Stimulated activated CD4-positive, alpha-beta T cell treated with anti-CD3 and anti-CD28 coated beads, Interleukin-2, amount 100 ng/mL, for 4 hours (primary cell): ENCODE data around the gene UPF2.
A peak's percentile ranks its signal among the peaks of the same experiment; 100 is the strongest.

ENCODE experiments used
- DNase-seq: peaks from one replicate; pipeline ENCODE4 v3.0.0-alpha.2; 2020; ENCODE audit warnings: low read depth

The UPF2 gene

DNA sequence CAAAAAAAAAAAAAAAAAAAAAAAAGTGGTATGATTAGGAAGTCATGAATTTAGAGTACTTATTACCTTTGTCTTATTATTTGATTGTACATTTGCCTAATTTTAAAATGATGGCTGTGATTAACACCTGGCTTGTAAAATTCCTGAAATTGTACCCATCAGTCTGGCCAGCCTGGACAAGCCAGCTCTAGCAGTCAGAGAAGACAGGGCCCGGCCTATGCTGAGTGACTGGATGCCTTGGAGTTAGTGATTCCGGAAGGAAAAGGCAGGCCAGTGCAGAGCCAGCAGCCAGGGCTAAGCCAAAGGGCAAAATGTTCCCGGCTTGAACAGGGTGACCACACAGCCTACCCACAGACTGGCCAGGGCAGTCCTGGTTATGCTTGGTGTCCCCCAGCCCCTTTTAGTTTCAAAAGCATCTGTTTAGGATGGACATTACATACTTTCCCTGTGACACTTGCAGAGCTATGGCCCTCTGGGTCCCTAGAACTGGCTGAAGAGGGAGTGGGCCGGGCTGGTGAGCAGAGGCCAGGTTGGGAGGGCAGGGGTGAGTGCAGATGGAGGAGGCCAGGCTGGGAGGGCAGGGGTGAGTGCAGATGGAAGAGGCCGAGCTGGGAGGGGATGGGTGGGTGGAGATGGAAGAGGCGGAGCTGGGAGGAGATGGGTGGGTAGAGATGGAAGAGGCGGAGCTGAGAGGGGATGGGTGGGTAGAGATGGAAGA is 157.7 kb downstream of the UPF2 start:
- DNase-seq: no peak

DNA sequence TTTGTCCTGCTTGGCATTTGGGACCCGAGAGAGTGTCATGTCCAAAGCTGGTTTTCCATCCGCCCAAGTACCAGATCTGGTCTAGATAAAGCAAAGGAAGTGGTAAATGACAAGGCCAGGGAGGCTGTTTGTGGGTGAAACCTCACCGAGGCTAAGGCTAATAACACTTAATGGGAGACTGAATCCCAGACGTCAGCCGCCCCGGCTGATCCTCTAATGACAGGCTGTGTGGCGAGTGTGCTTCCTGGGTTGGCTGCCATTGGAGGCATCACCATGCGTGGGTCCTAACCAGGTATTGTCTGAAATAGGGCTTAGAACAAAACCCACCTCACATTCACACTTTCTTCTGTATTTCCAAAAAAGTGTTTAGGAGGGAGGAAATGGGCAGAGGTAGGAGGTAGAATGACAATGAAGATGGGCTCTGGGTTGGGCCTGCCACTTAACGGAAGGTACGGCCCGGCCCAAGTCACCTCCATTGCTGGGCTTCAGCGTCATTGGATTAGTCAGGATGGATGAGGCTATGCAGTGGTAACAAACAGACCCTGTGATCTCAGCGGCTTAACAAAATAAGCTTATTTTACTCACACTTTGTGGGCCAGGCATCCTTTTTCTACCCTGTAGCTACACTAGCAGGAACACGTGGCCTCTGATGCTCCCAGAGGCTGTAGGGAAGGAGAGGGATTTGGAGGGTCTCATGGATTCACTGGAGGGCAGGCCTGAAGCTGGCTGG is 159.8 kb downstream of the UPF2 start:
- DNase-seq: no peak

DNA sequence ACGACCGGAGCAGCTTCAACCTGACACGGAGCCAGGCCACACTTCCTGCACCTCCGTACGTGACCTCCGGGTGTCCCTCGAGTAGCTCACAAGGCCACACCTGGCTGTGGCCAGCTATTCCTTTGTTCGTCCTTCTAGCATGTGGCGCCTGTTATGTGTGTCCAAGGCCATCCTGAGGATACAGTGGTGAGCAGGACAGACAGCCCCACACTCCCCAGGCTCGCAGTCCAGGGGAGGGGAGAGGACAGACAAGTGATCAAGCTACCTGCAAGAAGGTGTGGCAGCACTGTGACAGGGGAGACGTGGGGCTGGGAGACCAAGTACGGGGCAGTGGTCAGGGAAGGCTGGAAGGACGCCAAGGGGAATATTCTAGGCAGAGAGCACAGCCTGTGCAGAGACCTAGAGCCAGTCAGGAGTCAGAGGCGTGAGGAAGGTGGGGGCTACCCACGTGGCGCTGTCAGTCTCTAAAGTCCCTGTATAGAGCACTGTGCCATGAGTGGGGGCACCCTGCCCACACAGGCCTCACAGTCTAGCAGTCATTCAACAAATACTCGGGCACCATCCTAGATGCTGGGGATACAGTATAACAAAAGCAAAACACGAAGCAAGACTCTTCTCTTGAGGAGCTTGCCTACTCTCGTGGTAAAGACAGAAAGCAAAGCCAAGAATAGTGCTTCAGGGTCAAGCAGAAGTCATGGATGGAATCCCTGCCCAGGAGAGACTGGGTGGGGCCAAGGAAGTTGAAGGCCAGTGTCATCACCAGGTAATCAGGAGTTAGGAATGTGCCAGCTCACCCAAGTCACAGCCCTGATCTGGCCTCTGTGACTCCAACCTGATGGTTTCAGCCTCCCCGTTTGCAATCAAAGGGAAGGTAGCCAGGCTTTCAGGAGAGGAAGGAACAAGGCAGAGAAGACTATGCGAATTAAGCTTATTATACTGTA is 160.9 kb downstream of the UPF2 start:
- no peak for DNase-seq

DNA sequence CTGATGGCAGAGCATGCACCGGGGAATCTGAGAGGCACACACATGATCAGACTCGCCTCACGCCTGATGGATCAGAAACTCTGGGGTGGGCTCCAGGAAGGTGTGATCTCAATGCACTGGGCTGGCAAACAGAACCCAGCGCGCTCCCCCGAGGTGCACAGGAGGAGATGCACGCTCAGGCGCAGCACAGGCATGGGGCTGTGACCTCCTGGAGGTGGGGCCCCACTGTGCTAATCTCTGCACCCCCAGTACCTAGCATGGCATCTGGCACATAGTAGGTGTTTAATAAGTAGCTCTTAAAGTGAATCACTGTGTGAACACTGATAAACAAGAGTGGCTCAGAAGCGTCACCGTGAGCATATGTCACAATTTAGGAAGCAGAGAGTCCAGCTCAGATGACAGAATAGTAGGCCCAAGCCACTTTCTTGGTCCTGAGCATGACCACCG is 161.6 kb downstream of the UPF2 start:
- DNase-seq: no peak

DNA sequence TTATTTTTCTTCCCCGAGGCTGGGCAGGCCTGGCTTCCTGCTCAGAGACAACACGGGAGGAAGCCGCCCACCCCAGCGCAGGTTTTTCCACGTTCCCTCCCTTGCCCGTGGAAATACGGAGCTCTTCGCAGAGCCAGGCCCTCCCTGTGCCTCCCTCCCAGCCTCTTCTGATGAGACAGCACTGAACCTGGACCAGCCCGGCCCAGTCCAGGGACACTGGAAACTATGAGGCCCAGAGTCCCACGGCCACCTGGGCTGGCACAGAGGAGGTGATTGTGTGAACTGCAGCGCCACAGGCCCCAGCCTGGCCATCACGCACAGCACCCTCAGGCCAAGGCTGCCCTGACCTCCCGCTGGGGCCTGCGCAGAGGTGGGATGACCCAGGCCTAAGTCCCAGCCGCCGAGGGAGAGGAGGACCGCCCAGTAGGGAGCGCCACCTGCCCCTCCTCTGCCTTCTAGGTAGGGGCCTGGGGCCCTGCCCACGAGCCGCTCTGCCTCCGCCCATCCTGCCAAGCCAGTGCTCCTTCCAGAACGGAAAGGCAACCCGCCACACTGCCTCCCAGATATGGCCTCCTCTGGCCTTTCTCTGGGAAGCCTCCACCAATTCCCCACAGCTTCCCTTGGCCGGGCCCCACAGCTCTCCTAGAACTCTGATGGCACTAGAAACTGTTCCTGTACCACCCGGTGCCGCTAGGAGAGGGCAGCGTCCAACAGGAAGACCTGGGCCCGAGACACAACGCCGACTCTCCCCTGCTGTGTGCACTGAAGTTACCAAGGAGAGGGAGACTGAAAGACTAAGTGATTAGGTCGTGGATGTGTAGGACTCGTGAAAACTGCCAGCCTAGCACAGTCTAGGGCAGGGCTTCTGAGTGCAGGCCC is 162.2 kb downstream of the UPF2 start:
- no peak for DNase-seq

DNA sequence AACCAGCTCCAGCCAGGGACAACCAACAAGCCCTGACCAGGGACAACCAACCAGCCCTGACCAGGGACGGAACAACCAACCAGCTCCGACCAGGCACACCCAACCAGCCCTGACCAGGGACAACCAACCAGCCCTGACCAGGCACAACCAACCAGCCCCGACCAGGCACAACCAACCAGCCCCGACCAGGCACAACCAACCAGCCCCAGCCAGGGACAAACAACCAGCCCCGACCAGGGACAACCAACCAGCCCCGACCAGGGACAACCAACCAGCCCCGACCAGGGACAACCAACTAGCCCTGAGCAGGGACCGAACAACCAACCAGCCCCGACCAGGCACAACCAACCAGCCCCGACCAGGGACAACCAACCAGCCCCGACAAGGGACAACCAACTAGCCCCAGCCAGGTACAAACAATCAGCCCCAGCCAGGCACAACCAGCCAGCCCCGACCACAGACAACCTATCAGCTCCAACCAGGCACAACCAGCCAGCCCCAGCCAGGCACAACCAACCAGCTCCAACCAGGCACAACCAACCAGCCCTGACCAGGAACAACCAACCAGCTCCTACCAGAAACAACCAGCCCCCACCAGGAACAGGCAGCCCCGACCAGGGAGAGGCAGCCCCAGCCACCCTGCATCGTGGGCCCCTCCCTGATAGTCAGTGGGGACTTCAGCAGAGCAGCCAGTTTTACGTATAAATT is 163.1 kb downstream of the UPF2 start:
- no peak for DNase-seq

DNA sequence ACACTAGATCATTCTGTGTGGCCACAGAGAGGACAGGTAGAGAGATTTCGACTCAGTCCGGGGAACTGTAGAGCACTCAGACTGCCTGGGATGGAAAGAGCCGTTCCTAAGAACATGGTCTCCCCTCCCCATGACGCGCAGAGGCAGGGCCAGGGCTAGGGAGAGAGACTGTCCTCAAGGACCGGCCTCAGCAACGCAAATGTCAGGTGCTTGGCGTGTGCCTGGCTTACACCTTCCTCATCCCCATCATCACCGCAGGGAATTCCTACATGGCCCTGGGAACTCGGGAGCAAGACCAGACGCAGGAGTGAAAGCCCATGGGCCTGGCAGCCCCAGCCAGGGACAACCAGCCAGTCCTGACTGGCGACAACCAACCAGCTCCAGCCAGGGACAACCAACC is 163.8 kb downstream of the UPF2 start:
- no peak for DNase-seq

DNA sequence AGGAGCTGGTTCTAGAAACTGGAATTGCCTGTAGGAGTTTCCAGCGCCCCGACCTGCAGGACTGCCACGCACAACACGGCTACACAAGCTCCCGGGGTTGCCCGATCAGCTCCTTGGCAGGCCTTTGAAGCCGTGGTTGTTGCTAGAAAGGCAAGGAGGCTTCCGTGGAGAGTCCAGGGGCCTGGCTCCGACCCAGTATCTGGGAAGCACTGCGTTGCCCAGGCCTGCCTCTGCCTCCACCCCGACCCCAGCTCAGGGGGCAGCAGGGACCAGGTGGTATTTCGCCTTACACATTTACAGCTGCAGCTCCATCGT is 165.1 kb downstream of the UPF2 start:
- DNase-seq: no peak

DNA sequence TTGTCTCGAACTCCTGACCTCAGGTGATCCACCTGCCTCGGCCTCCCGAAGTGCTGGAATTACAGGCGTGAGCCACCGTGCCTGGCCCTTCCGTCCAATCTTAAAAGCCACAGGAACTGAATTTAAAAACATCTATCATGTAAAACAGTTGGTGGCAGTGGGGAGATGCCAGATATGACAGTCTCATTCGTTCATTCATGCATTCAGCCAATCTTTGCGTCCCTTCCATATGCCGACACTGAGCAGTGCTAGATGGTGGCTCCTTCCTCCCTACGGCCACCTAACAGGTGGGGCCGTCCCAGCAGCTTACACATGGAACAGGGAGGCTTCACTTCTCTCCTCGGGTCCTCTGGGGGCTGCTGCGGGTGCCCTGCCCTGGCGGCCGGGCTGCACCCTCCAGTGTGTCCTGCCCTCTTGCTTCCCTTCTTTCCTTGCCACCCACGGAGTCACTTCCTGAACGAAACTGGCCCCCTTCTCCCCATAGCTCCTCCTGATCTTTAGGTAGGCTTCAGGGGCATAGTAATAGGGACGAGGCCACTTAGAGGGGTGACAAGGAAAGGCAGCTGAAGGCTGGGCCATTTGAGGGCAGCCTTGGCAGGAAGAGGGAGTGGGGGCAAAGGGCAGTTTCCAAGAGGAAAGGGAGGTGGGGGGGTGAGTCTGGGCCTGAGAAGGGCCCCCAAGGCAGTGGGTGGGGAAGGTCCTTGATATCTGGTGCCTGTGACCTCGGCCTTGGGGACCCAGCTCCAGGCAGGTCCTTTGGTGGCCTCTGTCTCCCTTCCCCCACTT is 165.6 kb downstream of the UPF2 start:
- DNase-seq: no peak

DNA sequence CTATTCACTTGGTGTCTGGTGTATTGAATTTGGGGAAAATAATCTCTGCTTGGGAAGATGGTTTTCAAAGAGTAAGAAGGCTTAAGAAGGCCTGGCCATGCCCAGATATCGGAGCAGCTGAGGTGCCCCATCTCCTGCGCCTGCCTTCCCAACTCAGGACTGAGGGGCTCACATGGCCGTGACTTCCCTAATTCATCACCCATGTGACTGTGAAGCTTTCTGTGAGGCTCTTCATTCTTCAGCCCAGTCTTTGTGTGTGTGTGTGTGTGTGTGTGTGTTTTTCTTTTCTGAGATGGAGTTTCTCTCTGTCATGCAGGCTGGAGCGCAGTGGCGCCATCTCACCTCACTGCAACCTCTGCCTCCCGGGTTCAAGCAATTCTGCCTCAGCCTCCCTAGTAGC is 166.3 kb downstream of the UPF2 start:
- no peak for DNase-seq

DNA sequence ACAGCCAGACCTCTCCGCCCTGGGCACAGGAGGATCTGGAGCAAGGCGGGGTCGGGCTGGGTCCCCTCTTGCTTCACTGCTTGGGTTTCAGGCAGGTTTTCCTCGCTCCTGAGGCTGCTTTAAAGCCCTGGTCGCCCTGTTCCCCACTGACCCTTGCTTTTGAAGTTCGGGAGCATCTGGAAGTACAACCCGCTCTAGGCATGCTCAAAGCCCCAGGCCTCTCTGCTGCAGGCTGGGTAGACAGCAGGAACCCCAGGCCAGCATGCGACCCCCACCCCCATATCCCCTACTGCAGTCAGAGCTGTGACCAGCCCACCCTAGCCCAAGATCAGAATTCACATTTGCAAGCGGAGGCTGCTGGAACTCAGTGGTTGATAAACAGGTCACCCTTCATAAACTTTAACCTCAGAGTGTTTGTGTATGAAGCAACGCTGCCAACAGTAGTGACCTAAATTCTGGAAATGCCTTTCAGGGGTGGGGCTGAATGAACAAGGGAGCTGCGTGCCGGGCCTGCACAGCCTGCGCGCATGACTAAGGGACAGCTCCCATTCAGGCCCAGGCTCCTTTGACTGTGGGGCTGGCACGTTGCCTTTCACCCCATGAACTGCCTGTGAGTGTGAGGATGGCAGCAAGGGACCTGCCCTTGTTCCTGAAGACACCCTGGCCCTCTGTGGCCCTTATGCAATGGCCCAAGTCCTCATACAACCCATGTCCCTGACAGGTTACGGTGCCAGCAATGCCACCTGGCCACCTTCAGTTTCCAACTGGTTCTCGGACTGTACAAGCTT is 166.9 kb downstream of the UPF2 start:
- no peak for DNase-seq

DNA sequence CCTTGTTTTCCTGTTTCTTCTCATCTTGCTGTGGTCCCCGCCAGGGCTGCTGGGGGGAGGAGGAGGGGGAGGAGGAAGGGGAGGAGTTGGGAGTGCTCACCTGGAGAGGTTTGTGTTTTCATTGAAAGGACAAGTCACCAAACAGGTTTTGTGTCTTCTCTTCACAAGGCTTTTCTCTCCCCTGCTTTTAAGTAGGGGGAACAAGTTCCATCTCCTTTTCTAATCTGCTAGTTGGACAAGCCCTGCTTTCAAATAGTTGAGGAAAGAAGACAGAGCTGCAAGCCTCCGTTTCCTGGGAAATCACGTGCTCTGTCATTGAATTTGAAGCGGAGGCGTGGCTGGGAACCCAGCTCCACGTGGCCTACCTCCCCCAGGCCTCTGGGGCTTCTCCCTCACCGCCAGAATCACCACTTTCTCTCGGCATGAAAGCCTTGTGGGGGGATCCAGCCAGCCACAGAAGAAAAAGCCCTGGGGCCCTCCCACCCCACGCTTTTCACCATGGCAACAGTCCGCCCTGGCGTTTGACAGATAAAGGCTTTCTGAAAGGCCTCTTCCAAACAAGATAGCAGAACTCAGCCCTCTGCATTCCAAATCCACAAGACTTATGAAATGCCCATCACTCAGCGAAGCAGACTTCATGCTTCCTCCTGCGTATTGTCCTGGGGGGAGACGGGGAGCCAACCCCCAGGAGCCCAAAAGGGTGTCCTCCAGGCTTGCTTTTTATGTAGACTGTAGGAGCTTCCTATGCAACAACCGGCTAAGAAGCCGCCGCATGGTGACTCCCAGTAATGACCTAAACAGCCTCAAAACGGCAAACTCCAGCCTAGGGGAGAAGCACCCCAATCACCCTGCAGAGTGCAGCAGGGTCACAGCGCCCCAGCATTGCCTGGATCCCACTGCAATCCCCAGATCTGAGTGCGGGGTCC is 167.8 kb downstream of the UPF2 start:
- peak; percentile 50 for DNase-seq

DNA sequence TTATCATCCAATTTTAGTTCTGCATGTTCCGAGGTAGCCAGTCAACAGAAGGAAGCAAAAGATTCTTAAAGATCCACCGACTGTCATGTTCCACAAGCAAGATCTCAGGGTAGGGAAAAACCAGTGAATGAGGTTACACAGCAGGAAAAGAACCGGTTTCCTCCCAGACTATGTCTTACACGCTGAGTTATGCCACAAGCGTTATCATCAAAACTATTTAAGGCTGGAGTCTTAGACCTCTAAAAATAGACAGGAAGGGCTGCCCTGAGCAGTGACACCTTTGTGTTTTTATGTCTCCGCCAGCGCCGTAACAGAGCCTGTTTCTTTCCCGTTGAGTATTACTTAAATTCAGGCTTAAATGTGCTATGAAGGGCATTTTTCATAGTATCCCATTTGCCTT is 171.1 kb downstream of the UPF2 start:
- DNase-seq: no peak

DNA sequence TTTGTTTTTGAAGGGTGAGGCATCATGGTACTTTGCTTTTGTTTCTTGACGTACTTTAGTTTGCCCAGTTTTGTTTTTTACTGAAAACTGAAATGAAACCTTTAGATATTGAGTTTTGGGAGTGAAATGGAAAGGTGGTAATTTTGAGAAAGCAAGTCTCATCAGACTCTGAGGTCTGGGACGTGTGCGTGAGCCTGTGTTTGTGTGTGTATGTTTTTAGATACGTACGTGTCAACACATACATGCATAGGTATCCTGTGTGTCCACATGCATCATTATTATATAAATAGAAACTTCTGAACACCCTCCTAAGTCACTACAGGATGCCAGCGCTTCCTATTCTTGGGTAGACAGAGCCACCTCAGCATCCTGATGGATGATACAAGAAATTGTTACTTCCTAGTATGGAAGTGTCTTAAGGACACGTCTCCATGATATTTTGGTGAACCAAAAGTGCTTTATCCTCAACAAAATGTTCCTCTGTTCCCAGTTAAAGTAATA is 171.7 kb downstream of the UPF2 start:
- no peak for DNase-seq

DNA sequence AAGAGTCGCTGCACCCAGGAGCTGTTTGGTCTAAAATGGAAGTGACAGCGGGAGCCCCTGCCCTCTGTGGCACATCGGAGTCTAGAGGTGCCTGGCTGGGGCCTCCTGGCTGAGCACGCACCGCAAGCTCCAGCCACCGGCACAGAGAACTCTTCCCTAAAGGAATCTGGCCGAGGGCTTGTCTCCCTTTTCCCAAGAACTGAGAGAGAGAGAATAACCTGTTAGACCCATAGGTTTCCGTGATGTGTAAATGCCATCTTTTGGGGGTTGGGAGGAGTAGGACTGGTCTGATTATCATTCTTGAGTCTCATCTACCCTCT is 172.2 kb downstream of the UPF2 start:
- DNase-seq: no peak
